ENCODE measurements around the gene MAPKAPK2.

The MAPKAPK2 gene

DNA sequence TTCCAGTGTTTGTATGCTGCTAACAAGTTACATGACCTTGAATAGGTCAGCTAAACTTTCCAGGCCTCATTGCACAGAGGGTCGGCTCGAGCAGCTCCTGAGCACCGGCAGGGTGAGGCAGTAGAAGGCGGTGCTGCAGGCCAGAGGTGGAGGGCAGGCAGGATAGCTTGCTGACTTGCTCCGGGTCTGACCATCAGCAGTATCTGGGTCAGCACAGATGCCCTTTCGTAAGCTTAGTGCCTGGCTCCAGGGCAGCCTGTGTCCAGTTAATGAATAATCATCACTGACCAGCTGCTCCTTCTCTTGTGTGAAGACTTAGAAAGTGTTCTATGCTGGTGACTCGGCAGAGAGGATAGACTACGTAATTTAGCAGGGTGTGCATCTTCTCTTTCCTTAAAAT is 6.9 kb downstream of the MAPKAPK2 start:
- H3K4me1 ChIP-seq: peaks cover 6 to 100% (median 87%) of the 10 kb centered on the region in 4 donors
- peak overlapping the region; percentile 88 to 92 for H3K27ac ChIP-seq
- H3K36me3 ChIP-seq: peaks cover 0 to 8% (median 0%) of the 10 kb centered on the region in 3 donors
- H3K27me3 ChIP-seq: no peaks in the 10 kb centered on the region
- DNase-seq: no peak
- TF ChIP-seq, protein P1, sequence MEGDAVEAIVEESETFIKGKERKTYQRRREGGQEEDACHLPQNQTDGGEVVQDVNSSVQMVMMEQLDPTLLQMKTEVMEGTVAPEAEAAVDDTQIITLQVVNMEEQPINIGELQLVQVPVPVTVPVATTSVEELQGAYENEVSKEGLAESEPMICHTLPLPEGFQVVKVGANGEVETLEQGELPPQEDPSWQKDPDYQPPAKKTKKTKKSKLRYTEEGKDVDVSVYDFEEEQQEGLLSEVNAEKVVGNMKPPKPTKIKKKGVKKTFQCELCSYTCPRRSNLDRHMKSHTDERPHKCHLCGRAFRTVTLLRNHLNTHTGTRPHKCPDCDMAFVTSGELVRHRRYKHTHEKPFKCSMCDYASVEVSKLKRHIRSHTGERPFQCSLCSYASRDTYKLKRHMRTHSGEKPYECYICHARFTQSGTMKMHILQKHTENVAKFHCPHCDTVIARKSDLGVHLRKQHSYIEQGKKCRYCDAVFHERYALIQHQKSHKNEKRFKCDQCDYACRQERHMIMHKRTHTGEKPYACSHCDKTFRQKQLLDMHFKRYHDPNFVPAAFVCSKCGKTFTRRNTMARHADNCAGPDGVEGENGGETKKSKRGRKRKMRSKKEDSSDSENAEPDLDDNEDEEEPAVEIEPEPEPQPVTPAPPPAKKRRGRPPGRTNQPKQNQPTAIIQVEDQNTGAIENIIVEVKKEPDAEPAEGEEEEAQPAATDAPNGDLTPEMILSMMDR (IDR thresholded peaks at IDR 0.05): no peak
- H3K4me3 ChIP-seq: no peak overlapping the region
- intact Hi-C loops (cut with DNase I; ENCODE audit: low total_unique reads): no loop called here
- no peaks in the 10 kb centered on the region for H3K9me3 ChIP-seq

DNA sequence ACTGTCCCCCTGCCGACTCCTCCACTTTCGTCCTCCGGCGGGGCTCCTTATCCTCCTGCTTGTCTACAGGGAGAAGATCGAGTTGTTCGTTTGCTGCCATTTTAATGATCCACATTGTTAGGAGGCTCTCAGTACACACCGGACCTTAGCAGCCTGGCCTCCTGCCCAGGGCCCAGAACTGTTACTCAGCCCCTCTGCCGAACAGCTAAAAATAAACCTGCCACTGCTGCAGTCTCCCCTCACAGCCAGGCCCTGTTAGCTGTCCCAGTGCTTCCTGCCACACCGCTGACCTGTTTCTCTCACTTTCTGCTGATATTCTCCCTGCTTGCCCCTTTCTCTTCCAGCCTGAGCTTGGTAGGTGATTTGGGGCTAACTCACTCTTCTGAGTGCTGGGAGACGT is 8.3 kb downstream of the MAPKAPK2 start:
- Histone ChIP-seq H3K4me1 (peaks cover 6 to 100% (median 83%) of the 10 kb centered on the region in 4 donors), H3K4me3 (peak overlapping the region; percentile 19 to 24), H3K27ac (peak overlapping the region; percentile 88 to 92), H3K36me3 (peaks cover 0 to 14% (median 0%) of the 10 kb centered on the region in 3 donors), H3K27me3 (no peaks in the 10 kb centered on the region), H3K9me3 (no peaks in the 10 kb centered on the region)
- peak; percentile 80 to 92 for DNase-seq
- TF ChIP-seq, protein P1 (IDR thresholded peaks at IDR 0.05): no peak
- intact Hi-C loops (cut with DNase I; ENCODE audit: low total_unique reads): no loop called here

DNA sequence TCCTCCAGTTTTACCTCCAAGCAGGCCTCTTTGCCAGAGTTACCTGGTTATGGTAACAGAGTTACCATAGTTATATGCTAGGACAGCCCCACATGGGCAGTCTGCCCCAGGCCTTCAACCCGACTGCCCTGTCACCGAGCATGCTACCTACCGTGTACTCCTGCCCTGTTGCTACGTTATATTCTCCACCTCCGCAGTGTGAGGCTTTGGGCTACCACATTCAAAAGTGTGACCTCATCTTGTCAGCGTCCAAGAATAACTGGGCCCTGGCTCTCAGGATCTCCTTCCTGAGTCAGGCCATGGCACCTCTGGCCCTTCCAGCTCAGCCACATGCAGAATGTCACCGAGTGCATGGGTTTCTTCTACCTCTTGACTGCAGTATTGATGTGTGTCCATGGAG is 8.9 kb downstream of the MAPKAPK2 start:
- Histone ChIP-seq H3K36me3 (peaks cover 0 to 16% (median 0%) of the 10 kb centered on the region in 3 donors), H3K4me3 (peak overlapping the region; percentile 19 to 24), H3K9me3 (no peaks in the 10 kb centered on the region), H3K27me3 (no peaks in the 10 kb centered on the region), H3K4me1 (peaks cover 6 to 100% (median 78%) of the 10 kb centered on the region in 4 donors), H3K27ac (peak overlapping the region; percentile 88 to 92)
- intact Hi-C loops (cut with DNase I; ENCODE audit: low total_unique reads): no loop called here
- TF ChIP-seq, protein P1 (IDR thresholded peaks at IDR 0.05): no peak
- peak; percentile 60 to 90 for DNase-seq

DNA sequence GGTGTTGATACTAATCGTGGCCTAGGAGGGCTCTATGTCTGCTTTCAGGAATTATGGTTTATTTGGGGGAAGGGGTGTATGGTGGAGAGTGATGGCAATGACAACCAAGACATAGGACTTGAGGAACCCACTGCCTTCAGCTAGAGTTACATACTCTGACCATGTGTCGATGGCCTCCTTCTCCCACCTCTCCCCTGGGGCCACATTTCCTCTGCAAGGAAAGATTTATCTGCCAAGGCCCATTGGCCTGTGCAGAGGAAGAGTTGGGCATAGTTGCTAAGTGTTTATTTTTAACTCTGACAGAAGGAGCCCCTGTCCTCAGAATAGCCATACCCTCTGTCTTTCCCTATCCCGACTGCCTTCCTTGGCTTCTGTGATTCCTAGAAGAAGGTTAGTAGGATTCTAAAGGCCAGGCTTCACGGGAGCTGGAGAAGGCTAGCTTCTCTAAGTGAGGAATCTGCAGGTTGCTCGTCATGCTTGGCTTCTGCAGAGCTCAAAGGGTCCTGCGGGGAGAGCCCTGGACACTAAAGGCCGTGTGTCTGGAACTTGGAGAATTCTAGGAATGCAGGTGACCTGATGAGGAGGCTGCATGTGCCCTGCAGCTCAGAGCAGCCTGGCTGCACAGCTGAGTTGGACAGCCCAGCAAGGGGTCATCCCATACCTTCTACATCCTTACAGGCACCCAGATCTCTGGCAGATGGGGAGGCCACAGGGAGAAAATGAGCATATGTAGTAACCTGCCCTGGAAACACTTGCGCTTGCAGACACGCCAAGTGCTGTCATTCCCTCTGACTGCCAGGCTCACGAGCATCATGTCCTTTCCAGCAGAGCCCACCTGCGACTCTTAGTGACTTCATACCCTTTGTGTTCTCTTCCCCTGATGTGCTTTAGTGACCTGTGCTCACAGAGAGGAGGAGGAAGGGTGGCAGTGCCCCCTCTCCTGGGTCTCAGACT is 9.7 kb downstream of the MAPKAPK2 start:
- H3K27me3 ChIP-seq: no peaks in the 10 kb centered on the region
- H3K4me1 ChIP-seq: peaks cover 6 to 100% (median 79%) of the 10 kb centered on the region in 4 donors
- peaks cover 0 to 16% (median 0%) of the 10 kb centered on the region in 3 donors for H3K36me3 ChIP-seq
- DNase-seq: no peak
- H3K9me3 ChIP-seq: no peaks in the 10 kb centered on the region
- intact Hi-C loops (cut with DNase I; ENCODE audit: low total_unique reads): no loop called here
- peak overlapping the region; percentile 88 to 92 for H3K27ac ChIP-seq
- TF ChIP-seq, protein P1 (IDR thresholded peaks at IDR 0.05): no peak
- no peak overlapping the region for H3K4me3 ChIP-seq

DNA sequence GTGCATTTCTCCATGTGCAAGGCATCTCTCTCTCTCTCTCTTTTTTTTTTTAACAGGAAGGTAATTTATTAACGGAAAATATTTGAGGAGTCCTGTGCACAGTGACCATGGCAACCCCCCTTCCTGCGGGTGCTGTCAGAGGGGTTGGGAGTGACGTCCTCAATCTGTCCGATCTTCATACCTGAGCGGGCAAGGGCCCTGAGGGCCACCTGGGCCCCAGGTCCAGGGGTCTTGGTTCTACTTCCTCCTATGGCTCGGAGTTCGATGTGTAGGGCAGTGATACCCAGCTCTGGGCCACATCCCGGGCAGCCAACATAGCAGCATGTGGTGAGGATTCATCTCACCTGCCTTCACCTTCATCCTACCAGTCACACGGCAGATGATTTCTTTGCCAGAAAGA is 11.0 kb downstream of the MAPKAPK2 start:
- TF ChIP-seq, protein P1 (IDR thresholded peaks at IDR 0.05): no peak
- peak overlapping the region in 1 of 2 donors; percentile 92 for H3K27ac ChIP-seq
- intact Hi-C loops (cut with DNase I; ENCODE audit: low total_unique reads): no loop called here
- H3K9me3 ChIP-seq: no peaks in the 10 kb centered on the region
- no peak overlapping the region for H3K4me3 ChIP-seq
- peaks cover 11 to 100% (median 79%) of the 10 kb centered on the region in 4 donors for H3K4me1 ChIP-seq
- no peak for DNase-seq
- H3K36me3 ChIP-seq: peaks cover 0 to 16% (median 0%) of the 10 kb centered on the region in 3 donors
- H3K27me3 ChIP-seq: no peaks in the 10 kb centered on the region

All from tibial artery (tissue), 4 donors.